ENCODE results near the gene KPNA3. TPM values are rescaled to one million over a fixed set of nuclear protein-coding genes. Genes with fewer than 3 reads are reported as not detected.

KPNA3 gene
- total RNA-seq, 1 experiment from 2014 or later = 49.7 TPM

DNA sequence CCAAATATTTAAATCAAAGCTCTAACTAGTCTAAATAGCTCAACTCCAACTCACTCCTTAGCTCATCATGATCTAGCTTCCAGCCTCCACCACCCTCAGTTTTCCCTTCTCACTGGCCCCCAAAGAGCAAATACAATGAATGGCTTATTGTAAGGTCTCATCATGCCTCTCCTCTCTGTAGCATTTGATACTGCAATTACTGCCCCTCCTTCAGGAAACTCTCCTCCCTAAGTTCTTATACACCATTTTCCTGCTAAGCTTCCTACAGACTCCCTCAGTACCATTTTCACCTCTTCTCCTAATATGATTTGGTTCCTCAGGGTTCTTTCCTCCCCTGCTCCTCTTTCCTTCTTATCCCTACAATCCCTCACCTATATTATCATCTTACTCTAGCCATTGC, 12.8 kb downstream of the KPNA3 start:
- H3K27ac Mint-ChIP-seq = peak overlapping the region in 1 of 3 experiments; percentile 13; a peak in 2 of 7 replicates

More for the DNA sequence above, 12.8 kb downstream of the KPNA3 start:
- no peaks in the 10 kb centered on the region for H3K36me3 Mint-ChIP-seq (ENCODE audit: insufficient read depth in 1 of 3, low read depth in 3 of 3)
- Histone ChIP-seq H3K79me1 (ENCODE audit: insufficient read depth, low read depth, low read length, poor library complexity, severe bottlenecking) (peaks cover 7% of the 10 kb centered on the region), H2BK15ac (ENCODE audit: low read depth, low read length) (no peak overlapping the region), H2BK120ac (ENCODE audit: low read depth, low read length, poor library complexity, severe bottlenecking) (no peak overlapping the region), H3T11ph (ENCODE audit: low read length) (no peak overlapping the region), H2BK12ac (ENCODE audit: insufficient read length, low read depth, low read length) (no peak overlapping the region), H3K56ac (ENCODE audit: insufficient read length, low read depth, low read length) (no peak overlapping the region), H4K91ac (ENCODE audit: insufficient read length, low read depth, low read length) (no peak overlapping the region), H3K23me2 (ENCODE audit: insufficient read length, low read depth, low read length, poor library complexity, severe bottlenecking) (no peaks in the 10 kb centered on the region), H3K79me2 (ENCODE audit: insufficient read depth, low read length) (peaks cover 24% of the 10 kb centered on the region; the same call in 1 of the 2 replicates), H3K4me2 (ENCODE audit: insufficient read depth, insufficient read length, low read length) (no peak overlapping the region), H3K23ac (ENCODE audit: insufficient read length, low read depth, low read length) (no peak overlapping the region), H3K18ac (ENCODE audit: insufficient read length, low read depth, low read length) (no peak overlapping the region), H4K8ac (replicated peaks; ENCODE audit: insufficient read length, low read depth, low read length) (no peak overlapping the region), H3K9me3 (ENCODE audit: control insufficient read depth, low read depth, low read length) (no peaks in the 10 kb centered on the region), H4K20me1 (ENCODE audit: control insufficient read depth, insufficient read depth, insufficient read length) (peaks cover 2% of the 10 kb centered on the region), H4K5ac (ENCODE audit: insufficient read length, low read depth, low read length) (no peak overlapping the region), H2AFZ (ENCODE audit: low read length) (no peak overlapping the region), H3K4me1 (ENCODE audit: insufficient read depth, low read length) (no peaks in the 10 kb centered on the region; the same call in 1 of the 2 replicates), H2AK5ac (ENCODE audit: insufficient read length, low read length) (no peak overlapping the region), H3K9ac (ENCODE audit: extremely low read depth, insufficient read length, low read length) (no peak overlapping the region), H2BK20ac (ENCODE audit: low read depth, low read length, poor library complexity, severe bottlenecking) (no peak overlapping the region), H3K27me3 (ENCODE audit: insufficient read depth, low read length) (no peaks in the 10 kb centered on the region), H3K4ac (ENCODE audit: low read depth, low read length) (no peak overlapping the region), H3K27ac (ENCODE audit: insufficient read length, low read depth, low read length) (no peak overlapping the region), H3K14ac (ENCODE audit: insufficient read depth, low read length) (no peak overlapping the region), H2BK5ac (ENCODE audit: insufficient read length, low read length) (no peak overlapping the region)
- H3K4me1 Mint-ChIP-seq = peaks cover 19 to 20% of the 10 kb centered on the region in 2 experiments
- no peak overlapping the region for H3K4me3 Mint-ChIP-seq
- no peak for DNase-seq
- TF ChIP-seq, protein P1, sequence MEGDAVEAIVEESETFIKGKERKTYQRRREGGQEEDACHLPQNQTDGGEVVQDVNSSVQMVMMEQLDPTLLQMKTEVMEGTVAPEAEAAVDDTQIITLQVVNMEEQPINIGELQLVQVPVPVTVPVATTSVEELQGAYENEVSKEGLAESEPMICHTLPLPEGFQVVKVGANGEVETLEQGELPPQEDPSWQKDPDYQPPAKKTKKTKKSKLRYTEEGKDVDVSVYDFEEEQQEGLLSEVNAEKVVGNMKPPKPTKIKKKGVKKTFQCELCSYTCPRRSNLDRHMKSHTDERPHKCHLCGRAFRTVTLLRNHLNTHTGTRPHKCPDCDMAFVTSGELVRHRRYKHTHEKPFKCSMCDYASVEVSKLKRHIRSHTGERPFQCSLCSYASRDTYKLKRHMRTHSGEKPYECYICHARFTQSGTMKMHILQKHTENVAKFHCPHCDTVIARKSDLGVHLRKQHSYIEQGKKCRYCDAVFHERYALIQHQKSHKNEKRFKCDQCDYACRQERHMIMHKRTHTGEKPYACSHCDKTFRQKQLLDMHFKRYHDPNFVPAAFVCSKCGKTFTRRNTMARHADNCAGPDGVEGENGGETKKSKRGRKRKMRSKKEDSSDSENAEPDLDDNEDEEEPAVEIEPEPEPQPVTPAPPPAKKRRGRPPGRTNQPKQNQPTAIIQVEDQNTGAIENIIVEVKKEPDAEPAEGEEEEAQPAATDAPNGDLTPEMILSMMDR (conservative IDR thresholded peaks at IDR 0.05) = no peak
- no peaks in the 10 kb centered on the region for H3K27me3 Mint-ChIP-seq (ENCODE audit: low read depth)
- H3K9me3 Mint-ChIP-seq = no peaks in the 10 kb centered on the region
